Bronchial epithelial cell (primary cell): ENCODE measurements around the gene SMTN. TPM values are rescaled to one million over a fixed set of nuclear protein-coding genes. Genes with fewer than 3 reads are reported as not detected.

ENCODE experiments used
- DNase-seq: peaks from one replicate; pipeline ENCODE4 v3.0.0-alpha.2; 2010; ENCODE audit warnings: low read depth
- FAIRE-seq: peaks from 2 replicates; lab custom pipeline; 2011; peaks lifted over from hg19 to GRCh38; lab: Jason Lieb, UNC
- H3K27me3 ChIP-seq: 2 replicates; pipeline ENCODE4 v1.5.1; 2011; ENCODE audit warnings: low read length; ENCODE audit not compliant: control insufficient read depth, insufficient read depth
- H3K36me3 ChIP-seq: 2 replicates; pipeline ENCODE4 v1.5.1; 2011; ENCODE audit warnings: low read length; ENCODE audit not compliant: control insufficient read depth, insufficient read depth
- H3K4me3 ChIP-seq: 2 replicates; pipeline ENCODE4 v1.5.1; 2011; ENCODE audit warnings: mild to moderate bottlenecking, low read depth, low read length, control low read depth
- CTCF ChIP-seq: IDR thresholded peaks from 2 replicates; pipeline ENCODE4 v1.5.1; 2011; ENCODE audit warnings: mild to moderate bottlenecking, moderate library complexity, low read length, control low read depth, inconsistent platforms; ENCODE audit not compliant: insufficient read depth, severe bottlenecking
- total RNA-seq: library from RNA; depleted of rRNA; stranded (reverse); fragments of >200 nt; gene quantifications from 2 replicates; pipeline ENCODE4 v1.2.1, GENCODE V29; 2014

SMTN gene
- total RNA-seq, 1 donor from 2014 or later, result 38.7 TPM

- TF ChIP-seq CTCF, result no peak
- Histone ChIP-seq H3K27me3 (no peaks in the 10 kb centered on the region), H3K36me3 (no peaks in the 10 kb centered on the region), H3K4me3 (no peak overlapping the region)
- no peak for FAIRE-seq
- no peak for DNase-seq
Measured at GRCh38 chr22:31044262-31044861, 36.8 kb upstream of the SMTN start.

- FAIRE-seq, result no peak
Measured at GRCh38 chr22:31045900-31046538, 35.1 kb upstream of the SMTN start.

GRCh38 chr22:31046539-31047226 is 34.4 kb upstream of the SMTN start:
- DNase-seq, result no peak
- Histone ChIP-seq H3K27me3 (no peaks in the 10 kb centered on the region), H3K36me3 (no peaks in the 10 kb centered on the region), H3K4me3 (no peak overlapping the region)
- no peak for TF ChIP-seq CTCF
- FAIRE-seq, result no peak

More at GRCh38 chr22:31045900-31046538, 35.1 kb upstream of the SMTN start:
- DNase-seq, result no peak
- Histone ChIP-seq H3K4me3 (no peak overlapping the region), H3K36me3 (no peaks in the 10 kb centered on the region), H3K27me3 (no peaks in the 10 kb centered on the region)
- TF ChIP-seq CTCF, result no peak

GRCh38 chr22:31048570-31048969 is 32.5 kb upstream of the SMTN start:
- Histone ChIP-seq H3K36me3 (no peaks in the 10 kb centered on the region), H3K27me3 (no peaks in the 10 kb centered on the region), H3K4me3 (no peak overlapping the region)
- TF ChIP-seq CTCF, result no peak
- no peak for FAIRE-seq
- no peak for DNase-seq

- FAIRE-seq (no peak), DNase-seq (no peak)
- H3K27me3 ChIP-seq, result no peaks in the 10 kb centered on the region
- no peaks in the 10 kb centered on the region for H3K36me3 ChIP-seq
- no peak overlapping the region for H3K4me3 ChIP-seq
- TF ChIP-seq CTCF, result no peak
Measured at GRCh38 chr22:31049815-31050420, 31.2 kb upstream of the SMTN start.
